ENCODE data around the gene CRELD2.

CRELD2 gene

DNA sequence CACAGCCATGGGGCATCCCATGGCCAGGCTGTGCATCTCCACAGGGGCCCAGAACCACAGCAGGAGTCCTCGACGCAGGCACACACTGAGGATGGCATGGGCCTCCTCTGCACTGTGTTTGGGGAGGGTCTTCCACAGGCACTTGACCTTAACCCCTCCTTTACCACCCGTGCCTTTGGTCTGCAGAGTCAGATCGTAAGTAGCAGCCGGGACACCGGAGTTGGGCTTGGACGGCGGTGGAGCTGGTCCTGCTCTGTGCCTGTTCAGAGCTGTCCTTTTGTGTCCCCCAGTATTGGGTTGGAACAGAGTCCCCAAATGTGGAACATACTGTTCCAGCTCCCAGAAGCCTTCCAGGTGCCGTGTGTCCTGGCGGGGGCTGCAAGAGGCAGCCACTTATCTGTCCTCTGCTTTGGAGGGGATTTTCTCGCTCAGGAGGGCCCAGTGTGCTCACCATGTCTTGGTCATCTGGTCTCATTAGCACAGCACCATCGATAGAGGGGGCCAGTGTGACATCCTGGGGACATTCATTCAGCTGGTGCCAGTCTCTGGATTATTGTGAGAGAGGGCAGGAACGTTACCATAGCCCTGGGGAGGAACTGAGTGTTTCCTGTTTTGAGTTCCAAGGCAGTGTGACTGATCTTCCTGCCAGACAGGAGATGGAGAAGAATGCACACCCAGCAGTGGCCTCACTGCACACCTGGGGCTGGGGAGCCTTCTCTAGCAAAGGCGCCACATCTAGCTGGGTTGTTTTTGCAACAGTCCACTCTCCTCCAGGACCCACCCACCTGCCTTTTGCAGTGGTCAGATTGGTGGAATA, 12.4 kb downstream of the CRELD2 start:
- DNase-seq (ENCODE audit: low read depth), result peak; percentile 85

DNA sequence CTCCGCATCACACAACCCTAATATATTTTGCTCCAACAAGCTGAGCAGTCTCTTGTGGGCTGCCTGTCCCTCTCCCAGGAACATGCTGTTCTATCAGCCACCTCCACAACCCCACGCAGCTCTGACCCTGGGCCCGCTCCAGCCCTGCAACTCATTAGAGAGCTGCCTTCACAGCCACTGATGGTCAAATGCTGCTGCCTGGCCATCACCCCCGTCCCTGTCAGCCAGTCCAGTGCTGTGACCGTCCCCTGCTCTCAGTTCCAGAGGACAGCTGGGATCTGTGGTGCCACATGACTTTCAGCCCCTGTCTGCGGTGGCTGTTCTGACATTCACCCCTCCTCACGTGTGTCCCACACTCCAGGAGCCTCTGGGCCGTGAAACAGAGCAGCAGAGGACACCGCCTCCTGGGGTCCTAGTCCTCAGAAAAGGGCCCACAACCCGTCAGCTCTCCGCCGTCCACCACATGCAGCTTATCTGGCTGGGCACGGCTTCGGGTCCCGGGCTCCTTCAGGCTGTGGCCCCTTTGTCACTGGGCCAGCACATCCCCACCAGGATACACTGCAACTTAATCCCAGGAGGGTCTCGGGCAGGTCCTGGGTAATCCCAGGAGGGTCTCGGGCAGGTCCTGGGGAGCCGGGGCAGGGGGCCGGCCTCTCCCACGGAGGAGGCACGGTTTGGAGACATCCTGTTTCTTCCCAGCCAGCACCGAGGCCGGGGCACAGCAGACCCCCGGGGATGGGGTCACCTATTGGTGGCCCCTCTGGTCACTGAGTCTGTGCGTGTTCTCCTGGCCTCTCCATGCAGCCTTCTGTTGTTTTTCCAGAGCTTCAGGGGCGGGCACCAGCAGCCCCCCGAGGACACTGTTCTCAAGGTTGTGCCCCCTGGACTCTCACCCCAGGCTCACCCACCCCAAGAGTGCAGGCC, 15.1 kb downstream of the CRELD2 start:
- no peak for DNase-seq (ENCODE audit: low read depth)

DNA sequence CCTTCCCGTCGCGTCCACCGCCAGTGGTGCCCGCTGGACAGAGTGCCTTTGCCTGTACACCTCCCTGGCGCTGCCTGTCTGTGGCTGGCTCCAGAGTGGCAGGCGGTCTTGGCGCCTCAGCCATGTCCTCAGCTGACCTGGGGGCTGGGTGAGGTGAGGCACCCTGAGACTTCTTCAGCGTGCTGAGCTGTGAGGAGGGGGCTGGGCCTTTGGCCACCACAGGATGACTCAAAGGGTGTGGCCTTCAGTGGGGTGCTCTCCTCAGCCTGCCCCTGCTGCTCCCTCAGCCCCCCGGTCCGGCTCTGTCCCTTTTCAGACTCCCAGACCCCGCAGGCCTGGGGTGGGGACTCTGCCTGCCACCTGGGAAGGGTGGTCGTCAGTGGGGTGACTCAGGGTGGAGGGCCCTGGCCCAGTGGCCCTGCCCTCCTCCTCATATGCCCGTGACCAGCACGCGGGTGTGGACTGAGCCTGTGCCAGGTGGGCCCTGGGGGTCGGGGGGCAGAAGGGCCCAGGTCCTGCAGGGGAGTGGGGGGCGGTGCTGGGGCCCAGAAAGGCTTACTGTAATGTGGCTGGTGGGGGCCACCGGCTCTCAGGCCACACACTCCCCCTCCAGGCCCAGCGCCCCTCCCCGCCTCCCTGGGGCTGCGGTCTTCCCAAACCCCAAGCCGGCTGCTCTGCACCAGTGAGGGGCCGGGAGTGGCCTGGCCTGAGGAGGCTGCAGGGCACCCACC, 15.9 kb downstream of the CRELD2 start:
- DNase-seq (ENCODE audit: low read depth), result peak; percentile 55

DNA sequence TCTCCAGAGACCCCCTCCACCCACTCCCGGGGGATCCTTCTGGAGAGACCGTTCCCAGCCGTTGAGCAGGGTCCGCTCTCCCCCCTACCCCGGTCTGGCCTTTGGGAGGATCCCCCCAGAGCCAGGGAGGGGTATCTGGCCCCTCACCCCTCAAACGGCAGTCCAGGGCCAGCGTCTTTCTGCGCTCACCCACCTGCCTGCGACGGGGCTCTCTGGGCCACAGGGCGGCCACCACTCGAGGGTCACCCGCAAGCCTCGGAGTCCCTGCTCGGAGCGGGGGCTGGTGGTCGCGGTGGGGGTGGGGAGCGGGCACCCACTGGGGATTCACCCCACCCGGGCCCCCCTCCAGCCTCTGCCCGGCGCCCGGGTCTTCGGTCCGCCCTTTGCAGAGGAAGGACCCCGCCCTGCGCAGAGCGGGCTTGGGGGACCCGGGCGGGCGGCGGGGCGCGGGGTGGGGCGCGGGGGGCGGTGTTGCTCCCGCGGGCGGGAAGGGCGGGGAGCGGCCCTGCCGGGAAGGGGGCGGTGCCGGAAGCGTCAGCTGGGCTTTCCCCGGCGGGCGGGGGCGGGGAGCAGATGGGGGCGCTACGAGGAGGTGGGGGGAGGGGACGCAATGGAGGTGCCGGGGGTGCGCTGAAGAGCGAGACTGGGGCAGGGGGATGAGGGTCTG, 16.6 kb downstream of the CRELD2 start:
- DNase-seq (ENCODE audit: low read depth), result peak; percentile 67

DNA sequence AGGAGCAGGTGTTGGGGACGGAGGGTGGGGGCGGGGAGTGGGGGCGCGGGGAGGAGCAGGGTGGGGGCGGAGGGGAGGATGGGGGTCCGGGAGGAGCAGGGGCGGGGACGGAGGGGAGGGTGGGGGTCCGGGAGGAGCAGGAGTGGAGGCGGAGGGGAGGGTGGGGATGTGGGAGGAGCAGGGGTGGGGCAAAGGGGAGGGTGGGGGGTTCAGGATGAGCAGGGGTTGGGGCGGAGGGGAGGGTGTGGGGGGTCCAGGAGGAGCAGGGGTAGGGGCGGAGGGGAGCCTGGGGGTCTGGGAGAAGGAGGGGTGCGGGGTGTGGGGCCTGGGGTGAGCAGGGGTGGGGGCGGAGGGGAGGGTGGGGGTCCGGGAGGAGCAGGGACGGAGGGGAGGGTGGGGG, 17.1 kb downstream of the CRELD2 start:
- peak; percentile 33 for DNase-seq (ENCODE audit: low read depth)

DNA sequence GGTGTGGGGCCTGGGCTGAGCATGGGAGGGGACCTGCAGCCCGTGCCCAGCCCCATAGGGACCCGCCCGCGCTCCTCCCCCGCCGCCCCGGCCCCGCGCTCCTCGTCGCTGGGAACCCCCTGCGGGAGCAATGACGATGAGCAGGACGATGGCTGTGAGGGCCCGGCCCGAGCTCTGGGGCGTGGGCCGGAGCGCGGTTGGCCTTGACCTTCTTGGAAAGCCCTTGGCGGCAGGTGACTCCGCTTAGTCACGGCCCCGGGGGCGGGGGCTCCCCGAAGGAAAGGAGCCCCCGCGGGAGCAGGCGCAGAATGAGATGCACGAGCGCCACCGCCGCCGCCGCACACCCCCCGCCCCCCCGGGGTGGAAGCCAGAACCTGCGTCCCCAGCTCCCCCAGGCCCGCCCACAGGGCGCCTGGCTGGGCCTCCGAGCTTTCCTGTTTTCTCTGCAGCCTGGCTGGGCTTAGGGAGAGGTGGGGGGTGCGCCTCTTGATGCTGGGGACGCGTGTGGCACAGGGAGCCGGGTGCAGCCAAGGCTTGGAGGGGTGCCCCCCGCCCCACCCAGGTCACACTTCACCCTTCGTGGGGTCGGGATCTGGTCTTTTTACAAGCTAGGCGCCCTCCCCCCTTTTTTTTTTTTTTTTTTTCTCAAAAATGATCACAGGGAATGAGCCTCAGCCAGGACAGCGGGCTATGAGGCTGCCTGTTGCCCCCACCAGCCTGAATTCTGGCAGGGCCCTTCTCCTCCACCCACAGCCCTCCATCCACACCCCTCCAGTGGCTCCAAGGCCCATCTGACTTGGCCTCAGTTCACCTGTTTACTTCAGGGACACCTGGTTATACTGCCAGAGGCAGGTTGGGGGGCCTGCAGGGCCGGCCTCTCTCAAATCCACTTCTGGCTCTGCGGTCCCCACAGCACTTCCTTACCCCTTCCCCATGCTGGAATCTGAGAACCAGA, 17.9 kb downstream of the CRELD2 start:
- peak; percentile 83 for DNase-seq (ENCODE audit: low read depth)

DNA sequence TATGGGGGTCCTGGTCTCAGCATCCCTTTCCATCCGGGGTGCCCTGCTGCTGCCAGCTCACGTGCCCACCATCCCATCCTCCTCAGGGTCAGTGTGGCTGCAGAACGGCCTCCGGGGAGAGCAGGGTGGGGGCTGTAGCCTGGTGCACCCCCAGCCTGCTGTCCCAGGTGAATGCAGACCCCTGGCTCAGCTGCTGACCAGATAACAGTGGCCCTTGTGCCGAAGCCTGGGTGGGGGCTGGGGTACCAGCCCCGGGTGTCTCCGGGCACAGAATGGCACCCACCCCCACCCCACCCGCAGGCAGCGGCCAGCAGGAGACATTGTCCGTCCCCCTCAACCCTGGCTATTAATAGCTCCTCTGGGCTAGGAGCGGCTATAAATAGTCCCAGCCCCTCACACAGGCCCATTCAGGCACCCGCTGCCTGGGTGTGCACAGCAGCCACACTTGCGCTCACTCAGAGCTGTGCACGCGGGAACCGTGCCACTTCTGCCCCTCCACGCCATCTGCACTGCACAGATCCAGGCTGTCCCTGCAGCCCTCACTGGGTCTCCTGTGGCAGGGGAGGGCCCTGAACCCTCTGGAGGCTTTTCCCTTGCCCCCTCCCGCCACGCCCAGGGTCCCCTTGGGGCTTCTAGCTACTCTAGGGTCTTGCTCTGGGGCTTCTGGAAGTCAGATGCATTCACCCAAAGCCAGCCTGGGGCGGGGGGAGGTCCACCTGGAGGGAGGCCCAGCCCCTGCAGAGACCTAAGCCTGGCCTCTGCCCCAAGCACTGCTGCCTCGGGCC, 18.7 kb downstream of the CRELD2 start:
- no peak for DNase-seq (ENCODE audit: low read depth)

DNA sequence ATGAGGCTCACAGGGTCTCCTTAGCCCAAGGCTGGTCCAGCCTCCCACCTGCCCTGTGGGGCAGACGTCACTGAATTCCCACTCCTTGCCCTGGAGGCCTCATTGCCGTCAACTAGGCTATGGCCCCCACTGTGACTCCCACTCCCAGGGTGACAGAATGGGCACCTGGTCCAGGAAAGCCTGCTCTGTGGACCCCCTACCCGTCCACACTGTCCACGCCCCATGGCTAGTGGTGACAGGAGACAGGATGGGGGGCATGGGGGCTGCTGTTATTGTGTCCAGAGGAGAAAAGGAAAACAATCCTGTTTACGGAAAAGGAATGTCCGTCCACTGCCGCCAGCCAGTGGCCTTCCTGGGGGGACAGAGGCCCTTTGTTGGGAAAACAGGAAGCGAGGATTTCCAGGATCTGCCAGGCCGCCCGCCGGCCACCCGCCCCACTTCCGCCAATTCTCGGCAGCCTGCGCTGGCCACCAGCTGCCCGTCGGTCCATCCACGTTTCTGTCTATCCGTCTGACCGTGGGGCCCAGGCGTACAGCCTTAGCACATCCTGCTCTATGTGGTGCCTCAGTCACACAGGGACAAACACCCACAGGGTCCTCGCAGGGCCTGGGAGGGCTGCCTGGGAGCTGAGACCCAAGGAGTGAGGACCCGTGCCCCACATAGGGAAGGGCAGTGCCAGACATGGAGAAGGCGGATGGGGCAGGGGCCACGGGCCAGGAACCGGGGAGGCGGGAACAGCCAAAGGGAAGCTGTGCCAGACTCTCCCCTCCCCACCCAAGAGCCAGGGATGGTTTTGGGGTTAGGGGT, 19.5 kb downstream of the CRELD2 start:
- no peak for DNase-seq (ENCODE audit: low read depth)

DNA sequence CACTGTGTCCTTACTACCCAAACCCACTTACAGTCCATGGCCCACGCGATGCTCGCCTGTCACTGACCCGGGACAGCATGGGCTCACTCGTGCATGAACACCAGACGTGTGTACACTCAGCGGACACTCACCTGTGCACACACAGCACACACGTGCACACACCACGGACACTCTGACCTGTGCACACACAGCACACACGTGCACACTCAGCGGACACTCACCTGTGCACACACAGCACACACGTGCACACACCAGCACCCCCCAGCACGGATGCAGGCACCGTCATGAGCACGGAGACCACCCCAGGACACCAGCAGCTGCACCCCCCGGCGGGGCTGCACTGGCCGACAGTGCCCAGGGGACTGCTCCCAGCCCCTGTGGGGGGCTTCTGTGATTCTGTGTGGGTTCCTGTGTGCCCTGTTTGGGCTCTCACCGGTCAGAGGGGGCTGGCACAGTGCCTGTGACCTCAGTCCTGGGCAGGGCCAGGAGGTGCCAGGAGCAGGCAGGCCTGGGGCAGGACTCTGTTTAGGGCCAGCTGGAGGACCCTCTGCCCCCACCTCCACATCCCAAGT, 20.2 kb downstream of the CRELD2 start:
- no peak for DNase-seq (ENCODE audit: low read depth)

DNA sequence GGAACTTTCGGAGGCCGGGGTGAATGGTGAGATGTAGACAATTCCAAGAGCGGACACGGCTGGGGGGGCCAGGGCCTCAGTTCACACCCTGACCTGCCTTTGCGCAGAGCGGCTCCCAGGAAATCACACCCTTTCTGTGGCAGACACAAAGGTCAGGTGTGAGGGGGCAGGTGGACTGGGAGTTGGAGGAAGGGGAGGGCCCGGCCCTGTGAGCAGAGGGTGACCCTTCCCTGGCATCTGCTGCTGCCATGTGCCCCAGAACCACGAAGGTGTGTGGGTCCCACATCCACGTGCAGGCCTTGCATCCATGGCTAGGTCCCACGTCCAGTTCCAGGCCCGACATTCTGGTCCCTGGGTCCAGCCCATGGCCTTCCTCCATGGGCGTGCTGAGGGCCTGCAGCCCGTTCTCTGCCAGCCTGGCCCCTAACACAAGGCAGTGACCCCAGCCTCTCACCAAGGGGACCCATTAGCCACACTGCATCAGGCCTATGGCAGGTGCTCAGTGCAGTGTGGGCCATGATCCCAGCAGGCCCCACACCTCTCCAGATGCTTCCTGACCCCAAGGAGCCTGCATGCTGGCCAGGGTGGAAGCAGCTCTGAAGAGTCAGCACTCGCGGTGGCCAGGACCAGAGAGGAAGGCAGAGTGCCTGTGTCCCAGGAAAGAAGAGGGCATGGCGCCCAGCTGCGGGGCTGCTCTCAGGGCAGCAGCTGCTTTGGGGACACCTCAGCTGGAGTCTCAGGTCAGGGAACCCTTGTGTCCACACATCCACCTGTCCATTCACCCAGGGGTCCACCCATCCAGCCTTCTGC, 23.3 kb downstream of the CRELD2 start:
- DNase-seq (ENCODE audit: low read depth), result no peak

DNA sequence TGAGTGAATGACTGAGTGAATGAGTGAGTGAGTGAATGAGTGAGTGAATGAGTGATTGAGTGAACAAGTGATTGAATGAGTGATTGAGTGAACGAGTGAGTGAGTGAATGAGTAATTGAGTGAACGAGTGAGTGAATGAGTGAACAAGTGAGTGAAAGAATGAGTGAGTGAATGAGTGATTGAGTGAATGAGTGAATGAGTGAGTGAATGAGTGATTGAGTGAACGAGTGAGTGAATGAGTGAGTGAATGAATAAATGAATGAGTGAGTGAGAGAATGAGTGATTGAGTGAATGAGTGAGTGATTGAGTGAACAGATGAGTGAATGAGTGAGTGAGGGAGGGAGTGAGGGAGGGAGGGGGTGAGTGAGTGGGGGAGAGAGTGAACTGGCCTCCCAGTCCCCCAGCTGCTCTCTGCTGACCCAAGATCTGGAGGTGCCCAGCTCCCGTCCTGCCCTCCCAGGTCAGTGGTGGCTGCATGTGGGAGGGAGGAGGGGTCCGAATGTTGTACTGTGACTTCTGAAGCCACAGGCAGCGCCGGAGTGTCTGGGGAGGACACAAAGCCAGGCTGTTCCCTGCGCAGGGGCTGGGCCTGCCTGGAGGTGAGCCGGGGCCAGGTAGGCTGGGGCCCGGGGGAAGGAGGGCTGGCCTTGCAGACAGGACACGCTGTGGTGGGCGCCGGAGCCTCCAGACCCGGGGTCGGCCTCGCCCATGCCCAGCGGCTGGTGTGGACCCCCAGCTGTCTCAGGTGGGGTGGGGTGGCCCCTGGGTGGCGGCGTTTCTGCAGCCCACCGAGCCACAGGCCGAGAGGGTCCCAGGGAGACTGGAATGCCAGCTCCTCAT, 24.4 kb downstream of the CRELD2 start:
- DNase-seq (ENCODE audit: low read depth), result no peak

DNA sequence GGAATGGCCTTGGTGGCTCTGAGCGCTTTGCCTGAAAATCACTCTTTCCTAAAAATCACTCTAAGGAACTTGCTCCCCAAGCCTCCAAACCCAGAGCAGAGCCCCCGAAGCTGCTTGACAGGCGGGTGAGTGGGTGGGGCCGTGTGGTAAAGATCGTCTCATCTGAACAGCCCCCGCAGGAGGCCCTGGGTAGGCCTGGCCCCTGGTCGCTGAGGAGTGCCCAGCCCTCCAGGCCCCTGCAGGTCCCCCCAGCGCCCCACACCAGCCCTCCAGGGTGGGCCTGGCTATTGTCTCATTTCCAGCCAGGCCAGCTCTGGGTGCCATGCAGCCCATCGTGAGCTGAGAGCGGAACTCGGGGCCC, 25.0 kb downstream of the CRELD2 start:
- no peak for DNase-seq (ENCODE audit: low read depth)

DNA sequence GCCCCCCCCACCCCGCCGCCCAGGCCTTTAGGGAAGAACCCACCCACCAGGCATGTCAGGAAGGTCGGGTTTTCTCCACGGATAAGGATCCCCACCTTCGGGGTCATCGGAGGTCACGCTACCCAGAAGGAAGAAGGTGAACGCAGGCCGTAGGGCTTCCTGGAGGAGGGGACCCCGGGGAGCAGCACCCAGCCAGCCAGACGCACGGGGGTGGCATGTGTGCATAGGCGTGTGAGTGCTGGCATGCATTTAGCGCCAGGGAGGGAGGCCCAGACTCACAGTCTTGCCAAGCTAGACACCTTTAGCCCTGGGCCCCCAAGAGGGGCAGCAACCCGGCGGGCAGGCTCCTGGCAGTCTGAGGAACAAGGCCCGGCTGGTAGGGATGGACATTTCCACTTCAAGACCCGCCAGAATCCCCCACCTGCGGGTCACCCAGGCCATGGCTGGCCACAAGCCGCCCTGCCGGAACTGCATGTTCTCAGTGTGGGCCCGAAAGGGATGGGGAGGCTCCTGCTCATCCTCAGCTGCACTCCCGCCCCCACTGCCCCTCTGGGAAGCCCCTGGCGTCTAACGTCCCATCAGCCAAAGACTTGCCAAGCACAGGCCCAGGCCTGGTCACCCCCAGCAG, 25.5 kb downstream of the CRELD2 start:
- no peak for DNase-seq (ENCODE audit: low read depth)

DNA sequence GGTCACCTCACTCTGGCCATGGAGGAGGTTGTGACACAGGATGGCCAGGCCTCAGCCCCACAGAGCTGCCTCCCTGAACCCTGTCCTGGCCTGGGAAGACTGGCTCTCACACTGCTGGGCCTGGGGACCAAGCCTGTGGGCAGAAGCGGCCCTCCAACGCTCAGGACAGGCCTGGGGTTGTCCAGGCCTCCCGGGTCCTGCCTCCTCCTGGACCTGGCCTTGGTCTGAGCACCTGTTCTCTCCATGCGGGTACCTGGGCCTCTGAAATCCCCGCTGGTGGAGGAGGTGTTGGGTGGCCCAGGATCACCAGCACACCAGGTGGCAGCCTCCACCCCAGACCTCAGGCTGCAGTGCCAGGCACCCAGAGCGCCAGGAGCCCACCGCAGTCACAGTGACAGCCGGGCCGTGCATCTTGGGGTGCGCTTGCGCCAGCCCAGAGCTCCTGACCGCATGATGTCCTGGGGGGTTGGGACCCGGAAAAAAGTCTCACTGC, 26.0 kb downstream of the CRELD2 start:
- no peak for DNase-seq (ENCODE audit: low read depth)

DNA sequence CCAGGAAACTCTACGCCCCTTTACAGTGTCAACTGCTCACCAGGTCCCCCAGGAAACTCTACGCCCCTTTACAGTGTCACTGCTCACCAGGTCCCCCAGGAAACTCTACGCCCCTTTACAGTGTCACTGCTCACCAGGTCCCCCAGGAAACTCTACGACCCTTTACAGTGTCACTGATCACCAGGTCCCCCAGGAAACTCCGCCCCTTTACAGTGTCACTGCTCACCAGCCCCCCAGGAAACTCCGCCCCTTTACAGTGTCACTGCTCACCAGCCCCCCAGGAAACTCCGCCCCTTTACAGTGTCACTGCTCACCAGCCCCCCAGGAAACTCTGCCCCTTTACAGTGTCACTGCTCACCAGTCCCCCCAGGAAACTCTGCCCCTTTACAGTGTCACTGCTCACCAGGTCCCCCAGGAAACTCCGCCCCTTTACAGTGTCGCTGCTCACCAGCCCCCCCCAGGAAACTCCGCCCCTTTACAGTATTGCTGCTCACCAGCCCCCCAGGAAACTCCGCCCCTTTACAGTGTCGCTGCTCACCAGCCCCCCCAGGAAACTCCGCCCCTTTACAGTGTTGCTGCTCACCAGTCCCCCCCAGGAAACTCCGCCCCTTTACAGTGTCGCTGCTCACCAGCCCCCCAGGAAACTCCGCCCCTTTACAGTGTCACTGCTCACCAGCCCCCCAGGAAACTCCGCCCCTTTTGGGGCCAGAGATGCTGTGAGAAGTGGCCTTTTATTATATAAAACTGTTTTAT, 26.8 kb downstream of the CRELD2 start:
- DNase-seq (ENCODE audit: low read depth), result peak; percentile 55

Data from EH (cell line).